IMR-90 (cell line): ENCODE data around the gene NCOA5. TPM values are rescaled to one million over a fixed set of nuclear protein-coding genes. Genes with fewer than 3 reads are reported as not detected.

Source experiments
- ATAC-seq: fragments of 200-7000 bp; cut with Tn5 transposase; 2 replicates; pipeline ENCODE4 v1.9.1; 2020; ENCODE audit warnings: low read depth, mild to moderate bottlenecking, moderate library complexity
- BruUV-seq: library from RNA; stranded (reverse); fragments of 400-500 nt; replicated peaks from 2 replicates; lab custom pipeline; 2021; lab: Mats Ljungman, UMichigan
- CTCF ChIA-PET: fragments of 300-600 bp; formaldehyde crosslinking; extraction: SDS; loops from one replicate; lab custom pipeline; 2021; ENCODE audit warnings: antibody characterized with exemption; lab: Yijun Ruan, JAX
- POLR2A ChIA-PET: fragments of 300-600 bp; sonication (Branson Sonifier 250); formaldehyde crosslinking; loops from one replicate; lab custom pipeline; 2022; ENCODE audit warnings: antibody characterized with exemption; ENCODE audit not compliant: unreplicated experiment; lab: Charles Lee
- DNase-seq: peaks from one replicate; pipeline ENCODE4 v3.0.0; 2013
- H2AFZ ChIP-seq: replicated peaks from 2 replicates; pipeline ENCODE3; 2013; ENCODE audit warnings: low read length, mild to moderate bottlenecking; ENCODE audit not compliant: poor library complexity
- H2AK5ac ChIP-seq: 2 replicates; pipeline ENCODE4 v1.6.1; 2013; ENCODE audit warnings: low read depth, low read length, inconsistent platforms
- H2AK9ac ChIP-seq: replicated peaks from 2 replicates; pipeline ENCODE3; 2013; ENCODE audit warnings: mild to moderate bottlenecking, low read depth, low read length, moderate library complexity; ENCODE audit not compliant: poor library complexity
- H2BK120ac ChIP-seq: 2 replicates; pipeline ENCODE4 v1.6.1; 2013; ENCODE audit warnings: low read depth, low read length, inconsistent platforms
- H2BK15ac ChIP-seq: 3 replicates; pipeline ENCODE4 v1.6.1; 2013; ENCODE audit warnings: low read depth, low read length, inconsistent platforms
- H2BK20ac ChIP-seq: 2 replicates; pipeline ENCODE4 v1.6.1; 2013; ENCODE audit warnings: low read depth, mild to moderate bottlenecking, inconsistent platforms, low read length, moderate library complexity
- H2BK5ac ChIP-seq: 2 replicates; pipeline ENCODE4 v1.6.1; 2013; ENCODE audit warnings: mild to moderate bottlenecking, low read depth, low read length, inconsistent platforms; ENCODE audit not compliant: poor library complexity, severe bottlenecking
- H3K14ac ChIP-seq: replicated peaks from 2 replicates; pipeline ENCODE4 v1.6.1; 2013; ENCODE audit warnings: low read depth, low read length, inconsistent platforms
- H3K18ac ChIP-seq: 2 replicates; pipeline ENCODE4 v1.6.1; 2013; ENCODE audit warnings: low read depth, low read length, control low read depth
- H3K23ac ChIP-seq: 2 replicates; pipeline ENCODE4 v1.6.1; 2013; ENCODE audit warnings: low read depth, low read length, inconsistent platforms
- H3K27ac ChIP-seq: 2 replicates; pipeline ENCODE4 v1.5.1; 2013; ENCODE audit warnings: mild to moderate bottlenecking, control low read depth, low read length; ENCODE audit not compliant: insufficient read depth
- H3K27me3 ChIP-seq: 2 replicates; pipeline ENCODE4 v1.6.1; 2013; ENCODE audit warnings: low read length; ENCODE audit not compliant: control insufficient read depth, insufficient read depth
- H3K36me3 ChIP-seq: 2 replicates; pipeline ENCODE4 v1.6.1; 2013; ENCODE audit warnings: low read length, mixed read lengths; ENCODE audit not compliant: control insufficient read depth, insufficient read depth
- H3K4ac ChIP-seq: 2 replicates; pipeline ENCODE4 v1.6.1; 2013; ENCODE audit warnings: low read depth, low read length, inconsistent platforms
- H3K4me1 ChIP-seq: 2 replicates; pipeline ENCODE4 v1.6.1; 2013; ENCODE audit warnings: low read length, mixed read lengths; ENCODE audit not compliant: control insufficient read depth, insufficient read depth
- H3K4me2 ChIP-seq: 2 replicates; pipeline ENCODE4 v1.6.1; 2013; ENCODE audit warnings: low read depth, mild to moderate bottlenecking, control low read depth, low read length, moderate library complexity
- H3K4me3 ChIP-seq: 2 replicates; pipeline ENCODE4 v1.5.1; 2013; ENCODE audit warnings: low read depth, mild to moderate bottlenecking, control low read depth, low read length, moderate library complexity; ENCODE audit not compliant: insufficient read depth
- H3K56ac ChIP-seq: 2 replicates; pipeline ENCODE4 v1.6.1; 2013; ENCODE audit warnings: low read length, inconsistent platforms; ENCODE audit not compliant: insufficient read depth; ENCODE audit errors: extremely low read depth
- H3K79me1 ChIP-seq, 2 experiments: 2 replicates each; pipeline ENCODE4 v1.6.1; 2013; ENCODE audit warnings: low read length in 2 of 2, inconsistent platforms in 1 of 2, low read depth in 1 of 2
- H3K9ac ChIP-seq: 2 replicates; pipeline ENCODE4 v1.6.1; 2013; ENCODE audit warnings: low read depth, low read length, control low read depth
- H3K9me1 ChIP-seq: 2 replicates; pipeline ENCODE4 v1.6.1; 2013; ENCODE audit warnings: low read length, inconsistent platforms; ENCODE audit not compliant: insufficient read depth
- H3K9me3 ChIP-seq: 2 replicates; pipeline ENCODE4 v1.6.1; 2013; ENCODE audit warnings: low read length; ENCODE audit not compliant: control insufficient read depth, insufficient read depth
- H4K20me1 ChIP-seq: 2 replicates; pipeline ENCODE4 v1.6.1; 2013; ENCODE audit warnings: low read length, inconsistent platforms; ENCODE audit not compliant: insufficient read depth
- H4K5ac ChIP-seq: 2 replicates; pipeline ENCODE4 v1.6.1; 2013; ENCODE audit warnings: mild to moderate bottlenecking, low read depth, low read length, control low read depth
- H4K8ac ChIP-seq, 2 experiments: 2 replicates each; pipeline ENCODE4 v1.6.1; 2013; ENCODE audit warnings: low read depth in 2 of 2, low read length in 2 of 2, control low read depth in 1 of 2, inconsistent platforms in 1 of 2
- H4K91ac ChIP-seq: 2 replicates; pipeline ENCODE4 v1.6.1; 2013; ENCODE audit warnings: low read depth, low read length, inconsistent platforms; ENCODE audit not compliant: insufficient read depth
- BHLHE40 ChIP-seq: fragments of 150-350 bp; IDR thresholded peaks from 2 replicates; pipeline ENCODE4 v1.6.1; 2016; ENCODE audit warnings: mild to moderate bottlenecking, low read depth, low read length
- CEBPB ChIP-seq: IDR thresholded peaks from 2 replicates; pipeline ENCODE4 v1.6.1; 2012; ENCODE audit warnings: low read depth, low read length, improper control_type of control experiment
- CHD1 ChIP-seq: IDR thresholded peaks from 2 replicates; pipeline ENCODE4 v1.6.1; 2012; ENCODE audit warnings: low read depth, low read length, improper control_type of control experiment
- FOS ChIP-seq: fragments of 150-350 bp; IDR thresholded peaks from 2 replicates; pipeline ENCODE4 v1.6.1; 2016; ENCODE audit warnings: low read depth, low read length
- MAFK ChIP-seq: IDR thresholded peaks from 2 replicates; pipeline ENCODE4 v1.6.1; 2012; ENCODE audit warnings: low read depth, low read length, improper control_type of control experiment
- MXI1 ChIP-seq: IDR thresholded peaks from 2 replicates; pipeline ENCODE4 v1.6.1; 2012; ENCODE audit warnings: low read depth, mild to moderate bottlenecking, low read length, moderate library complexity, borderline replicate concordance
- NFE2L2 ChIP-seq: fragments of 150-350 bp; IDR thresholded peaks from 2 replicates; pipeline ENCODE4 v1.6.1; 2016; ENCODE audit warnings: low read depth, mild to moderate bottlenecking, low read length
- POLR2A ChIP-seq: IDR thresholded peaks from 2 replicates; pipeline ENCODE4 v1.6.1; 2012; ENCODE audit warnings: mild to moderate bottlenecking, low read depth, low read length
- RAD21 ChIP-seq: IDR thresholded peaks from 2 replicates; pipeline ENCODE4 v1.6.1; 2012; ENCODE audit warnings: low read length, improper control_type of control experiment
- RCOR1 ChIP-seq: IDR thresholded peaks from 2 replicates; pipeline ENCODE4 v1.6.1; 2012; ENCODE audit warnings: mild to moderate bottlenecking, low read length, improper control_type of control experiment; ENCODE audit not compliant: insufficient replicate concordance
- RFX5 ChIP-seq: IDR thresholded peaks from 2 replicates; pipeline ENCODE4 v1.8.0; 2012; ENCODE audit warnings: low read depth, mild to moderate bottlenecking, low read length, moderate library complexity
- SMC3 ChIP-seq: fragments of 150-350 bp; IDR thresholded peaks from 2 replicates; pipeline ENCODE4 v1.6.1; 2016; ENCODE audit warnings: low read depth, mild to moderate bottlenecking, antibody characterized with exemption, low read length, moderate library complexity
- WGBS, 2 experiments: methylation state at CpG; one replicate each; pipeline versions ENCODE4 v1.1.5 to v1.1.7; 2013; ENCODE audit warnings: missing lambda C conversion rate in 2 of 2; ENCODE audit not compliant: insufficient read length in 1 of 2; ENCODE audit errors: extremely low coverage in 2 of 2; 5-methylcytosine and 5-hydroxymethylcytosine counted together
- dilution Hi-C: fragments of 300-500 bp; cut with HindIII; formaldehyde crosslinking; loops from one replicate; pipeline ENCODE4 v1.14.3; 2018; ENCODE audit warnings: low sequenced_read_pairs; ENCODE audit not compliant: unreplicated experiment
- in situ Hi-C: fragments of 300-500 bp; cut with MboI; formaldehyde crosslinking; loops from 3 replicates; pipeline ENCODE4 v1.14.3; 2019; ENCODE audit warnings: low sequenced_read_pairs, inconsistent platforms, mixed read lengths
- intact Hi-C: fragments of 100-400 bp; cut with micrococcal nuclease; formaldehyde crosslinking; loops from 2 replicates; pipeline ENCODE4 v1.10.0; 2022
- polyA plus RNA-seq, 3 experiments: library from polyadenylated mRNA; depleted of rRNA; stranded (reverse); fragments of >200 nt; gene quantifications; 2 replicates each; pipeline ENCODE4 v1.2.3, GENCODE V29; 2012; ENCODE audit warnings: low replicate concordance in 1 of 3
- total RNA-seq: library from RNA; depleted of rRNA; stranded (reverse); fragments of >200 nt; gene quantifications from 2 replicates; pipeline ENCODE4 v1.2.3, GENCODE V29; 2012
- TF ChIP-seq, protein P1 (sequence below): fragments of 150-350 bp; IDR thresholded peaks from 2 replicates; pipeline ENCODE4 v1.6.1; 2016; ENCODE audit warnings: low read depth, mild to moderate bottlenecking, low read length, moderate library complexity, borderline replicate concordance
- TF ChIP-seq, protein P2 (sequence below): fragments of 150-350 bp; IDR thresholded peaks from 2 replicates; pipeline ENCODE4 v1.6.1; 2017; ENCODE audit warnings: mild to moderate bottlenecking, antibody characterized with exemption, low read length, low read depth

The NCOA5 gene
- total and polyA plus RNA-seq, 2 of the 4 experiments (the other 2 are of a cell fraction), result 17.4 to 20.6 TPM

DNA sequence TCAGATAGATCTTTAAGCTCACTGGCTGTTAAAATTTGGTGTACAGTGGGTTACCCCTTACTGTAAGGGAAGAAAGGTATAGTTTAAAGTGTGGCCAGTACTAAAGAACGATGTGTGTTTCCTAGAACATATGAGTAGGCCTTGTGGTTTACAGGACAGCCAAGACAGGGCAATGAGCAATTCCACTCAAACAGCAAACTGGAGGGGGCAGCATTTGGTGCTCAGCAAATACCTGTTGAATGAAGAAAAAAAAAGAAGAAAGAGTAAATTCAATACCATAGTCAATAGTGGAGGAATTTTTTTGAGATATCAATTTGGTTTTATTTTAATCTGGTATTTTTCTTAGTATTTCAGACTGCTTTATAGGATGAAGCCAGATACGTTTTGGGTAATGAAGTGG, 3.8 kb upstream of the NCOA5 start:
- Histone ChIP-seq H3K14ac (no peak overlapping the region), H2BK15ac (no peak overlapping the region), H3K27me3 (peaks cover 4% of the 10 kb centered on the region; the same call in 1 of the 2 replicates), H4K20me1 (peaks cover 9% of the 10 kb centered on the region), H3K4me1 (no peaks in the 10 kb centered on the region), H4K5ac (no peak overlapping the region), H2BK5ac (no peak overlapping the region), H3K9me1 (no peaks in the 10 kb centered on the region), H2AK9ac (no peak overlapping the region), H3K4me3 (no peak overlapping the region), H2BK120ac (no peak overlapping the region), H3K27ac (no peak overlapping the region), H2AFZ (no peak overlapping the region), H3K9ac (no peak overlapping the region), H2AK5ac (no peak overlapping the region), H4K8ac (no peak overlapping the region), H3K36me3 (no peaks in the 10 kb centered on the region), H3K23ac (no peak overlapping the region), H2BK20ac (no peak overlapping the region), H3K18ac (no peak overlapping the region), H3K79me1 (peaks cover 0 to 8% of the 10 kb centered on the region in 2 experiments; a peak in 2 of 4 replicates), H3K56ac (no peak overlapping the region), H3K9me3 (no peaks in the 10 kb centered on the region), H4K91ac (no peak overlapping the region), H3K4me2 (no peak overlapping the region), H3K4ac (no peak overlapping the region)
- TF ChIP-seq SMC3 (no peak), RFX5 (no peak), NFE2L2 (no peak), BHLHE40 (no peak), CHD1 (no peak), RCOR1 (no peak), MAFK (no peak), POLR2A (no peak), MXI1 (no peak), FOS (no peak), CEBPB (no peak), RAD21 (no peak)
- TF ChIP-seq, protein P1, sequence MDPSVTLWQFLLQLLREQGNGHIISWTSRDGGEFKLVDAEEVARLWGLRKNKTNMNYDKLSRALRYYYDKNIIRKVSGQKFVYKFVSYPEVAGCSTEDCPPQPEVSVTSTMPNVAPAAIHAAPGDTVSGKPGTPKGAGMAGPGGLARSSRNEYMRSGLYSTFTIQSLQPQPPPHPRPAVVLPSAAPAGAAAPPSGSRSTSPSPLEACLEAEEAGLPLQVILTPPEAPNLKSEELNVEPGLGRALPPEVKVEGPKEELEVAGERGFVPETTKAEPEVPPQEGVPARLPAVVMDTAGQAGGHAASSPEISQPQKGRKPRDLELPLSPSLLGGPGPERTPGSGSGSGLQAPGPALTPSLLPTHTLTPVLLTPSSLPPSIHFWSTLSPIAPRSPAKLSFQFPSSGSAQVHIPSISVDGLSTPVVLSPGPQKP, result no peak
- TF ChIP-seq, protein P2, sequence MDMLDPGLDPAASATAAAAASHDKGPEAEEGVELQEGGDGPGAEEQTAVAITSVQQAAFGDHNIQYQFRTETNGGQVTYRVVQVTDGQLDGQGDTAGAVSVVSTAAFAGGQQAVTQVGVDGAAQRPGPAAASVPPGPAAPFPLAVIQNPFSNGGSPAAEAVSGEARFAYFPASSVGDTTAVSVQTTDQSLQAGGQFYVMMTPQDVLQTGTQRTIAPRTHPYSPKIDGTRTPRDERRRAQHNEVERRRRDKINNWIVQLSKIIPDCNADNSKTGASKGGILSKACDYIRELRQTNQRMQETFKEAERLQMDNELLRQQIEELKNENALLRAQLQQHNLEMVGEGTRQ, result no peak
- CTCF ChIA-PET, result no interaction called here
- dilution Hi-C loops, result no loop called here
- no TSS peak for BruUV-seq
- no CpG with 5 or more reads among the region's 2 CpGs for WGBS, 2 experiments
- no peak for DNase-seq
- intact Hi-C loops, result no loop called here
- no peak for ATAC-seq
- POLR2A ChIA-PET, result no interaction called here
- in situ Hi-C loops, result no loop called here
